Stimulated activated CD4-positive, alpha-beta T cell treated with anti-CD3 and anti-CD28 coated beads, Interleukin-4, amount 100 ng/mL, for 4 hours (primary cell): ENCODE data around the gene FBXO5.

Experiments used
- DNase-seq, 2 experiments: peaks; one replicate each; pipeline ENCODE4 v3.0.0-alpha.2; 2020

Gene FBXO5

GRCh38 chr6:152948150-152948768 lies 34.6 kb downstream of the FBXO5 start:
- DNase-seq = no peak

DNA sequence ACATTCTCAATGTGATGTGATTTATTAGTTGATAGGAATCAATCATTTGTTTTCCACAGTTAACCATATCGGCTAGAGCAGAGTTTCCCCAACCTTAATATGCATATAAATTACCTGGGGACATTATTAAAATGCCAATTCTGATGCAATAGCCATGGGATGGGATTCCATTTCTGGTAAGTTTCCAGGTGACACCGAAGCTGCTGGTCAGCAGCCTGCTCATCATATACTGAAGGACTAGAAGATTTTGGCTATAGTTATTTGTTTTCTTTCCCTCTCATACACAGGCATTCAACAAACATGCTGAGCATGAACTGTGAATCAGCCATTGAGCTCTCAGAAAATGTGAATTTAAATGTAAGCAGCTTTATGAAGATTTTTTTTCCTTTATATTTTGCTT lies 35.8 kb downstream of the FBXO5 start:
- no peak for DNase-seq

- no peak for DNase-seq
These were observed 36.4 kb downstream of the FBXO5 start for GRCh38 chr6:152946484-152946883.

DNA sequence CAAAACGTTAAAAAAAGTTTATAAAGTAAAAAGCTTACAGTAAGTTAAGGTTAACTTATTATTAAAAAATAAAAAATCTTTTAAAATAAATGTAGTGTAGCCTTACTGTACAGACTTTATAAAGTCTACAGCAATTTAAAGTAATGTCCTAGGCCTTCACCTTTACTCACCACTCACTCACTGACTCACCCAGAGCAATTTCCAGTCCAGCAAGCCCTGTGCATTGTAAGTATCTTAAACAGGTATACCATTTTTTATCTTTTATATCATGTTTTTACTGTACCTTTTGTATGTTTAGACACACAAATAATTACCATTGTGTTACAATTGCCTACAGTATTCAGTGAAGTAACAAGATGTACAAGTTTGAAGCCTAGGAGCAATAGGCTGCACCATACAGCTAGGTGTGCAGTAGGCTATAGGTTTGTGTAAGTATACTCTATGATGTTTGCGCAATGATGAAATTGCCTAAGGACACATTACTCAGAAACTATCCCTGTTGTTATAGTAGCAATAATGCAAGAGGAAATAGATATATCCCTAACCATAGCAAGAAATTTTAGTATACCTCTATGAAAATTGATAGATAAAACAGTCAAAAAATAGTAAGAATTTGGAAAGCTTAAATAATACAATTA lies 39.5 kb downstream of the FBXO5 start:
- no peak for DNase-seq

- DNase-seq = no peak
These were observed 40.4 kb downstream of the FBXO5 start for GRCh38 chr6:152942319-152942869.

GRCh38 chr6:152941746-152942145 lies 41.1 kb downstream of the FBXO5 start:
- DNase-seq = no peak

GRCh38 chr6:152932865-152933264 lies 50.0 kb downstream of the FBXO5 start:
- DNase-seq = no peak

DNA sequence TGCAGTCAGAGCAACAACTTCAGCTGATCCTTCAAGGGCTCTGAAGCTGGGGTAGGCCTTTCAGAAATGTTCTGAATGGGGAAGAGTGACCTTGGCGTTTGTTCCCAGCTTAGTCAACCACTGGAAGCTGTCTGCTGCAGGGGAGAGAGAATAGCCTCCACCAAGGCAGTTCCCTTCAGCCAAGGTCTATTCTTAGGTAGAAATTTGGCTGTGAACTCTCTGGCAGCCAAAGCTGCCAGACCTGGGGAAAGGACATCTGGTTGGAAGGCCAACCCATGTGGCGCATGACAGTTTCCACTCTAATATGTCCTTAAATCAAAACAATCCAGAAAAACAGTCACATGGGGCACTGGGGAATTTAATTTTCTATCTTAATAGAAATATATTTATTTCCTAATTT lies 60.1 kb downstream of the FBXO5 start:
- DNase-seq = no peak
